ENCODE measurements around the gene PDE2A.

Gene PDE2A

GRCh38 chr11:72682238-72682857, 8.1 kb upstream of the PDE2A start:
- Histone ChIP-seq H3K36me3 (ENCODE audit: control insufficient read depth, insufficient read depth, low read length) (peaks cover 14% of the 10 kb centered on the region), H3K9ac (ENCODE audit: low read length) (no peak overlapping the region), H3K27ac (ENCODE audit: low read depth, low read length) (no peak overlapping the region), H3K4me3 (ENCODE audit: low read depth, low read length) (no peak overlapping the region), H3K9me3 (ENCODE audit: control insufficient read depth, insufficient read depth, low read depth, low read length) (no peaks in the 10 kb centered on the region), H3K4me1 (ENCODE audit: control insufficient read depth, insufficient read depth, low read length) (peaks cover 16% of the 10 kb centered on the region; the same call in 1 of the 2 replicates), H3K27me3 (ENCODE audit: control insufficient read depth, insufficient read depth, low read length) (peaks cover 36% of the 10 kb centered on the region)

- no peak overlapping the region for H3K4me3 ChIP-seq (ENCODE audit: low read depth, low read length)
- H3K4me1 ChIP-seq (ENCODE audit: control insufficient read depth, insufficient read depth, low read length): peaks cover 17% of the 10 kb centered on the region; the same call in 1 of the 2 replicates
- H3K27me3 ChIP-seq (ENCODE audit: control insufficient read depth, insufficient read depth, low read length): peaks cover 44% of the 10 kb centered on the region
- H3K9me3 ChIP-seq (ENCODE audit: control insufficient read depth, insufficient read depth, low read depth, low read length): no peaks in the 10 kb centered on the region
- H3K36me3 ChIP-seq (ENCODE audit: control insufficient read depth, insufficient read depth, low read length): peaks cover 6% of the 10 kb centered on the region
- no peak overlapping the region for H3K27ac ChIP-seq (ENCODE audit: low read depth, low read length)
- H3K9ac ChIP-seq (ENCODE audit: low read length): no peak overlapping the region
Measured at GRCh38 chr11:72681226-72682153, 7.3 kb upstream of the PDE2A start.

DNA sequence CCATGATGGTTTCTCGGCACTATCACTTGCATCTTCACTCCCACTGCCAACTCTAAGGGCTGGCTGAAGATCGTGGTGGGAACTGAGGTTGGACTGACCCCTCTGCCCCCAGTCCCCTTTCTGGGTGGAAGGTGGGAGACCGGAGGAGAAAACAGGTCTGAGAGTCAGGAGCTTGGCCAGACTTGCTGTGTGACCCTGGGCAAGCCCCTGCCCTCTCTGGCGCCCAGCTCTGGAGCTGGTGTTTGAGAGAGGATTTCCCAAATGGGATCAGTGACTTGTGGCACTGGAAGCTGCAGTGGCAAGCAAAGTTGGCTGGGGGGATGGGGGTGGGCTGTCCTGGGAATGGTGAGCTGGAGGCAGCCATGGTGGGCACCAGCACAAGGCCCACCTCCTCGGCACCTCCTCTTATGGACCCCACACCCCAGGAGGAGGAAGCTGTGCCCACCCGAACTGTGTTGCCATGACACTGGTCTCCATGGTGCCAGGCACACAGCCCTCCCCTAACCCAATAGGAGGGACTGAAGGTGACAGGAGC, 6.5 kb upstream of the PDE2A start:
- Histone ChIP-seq H3K4me3 (ENCODE audit: low read depth, low read length) (no peak overlapping the region), H3K27me3 (ENCODE audit: control insufficient read depth, insufficient read depth, low read length) (peaks cover 52% of the 10 kb centered on the region)

DNA sequence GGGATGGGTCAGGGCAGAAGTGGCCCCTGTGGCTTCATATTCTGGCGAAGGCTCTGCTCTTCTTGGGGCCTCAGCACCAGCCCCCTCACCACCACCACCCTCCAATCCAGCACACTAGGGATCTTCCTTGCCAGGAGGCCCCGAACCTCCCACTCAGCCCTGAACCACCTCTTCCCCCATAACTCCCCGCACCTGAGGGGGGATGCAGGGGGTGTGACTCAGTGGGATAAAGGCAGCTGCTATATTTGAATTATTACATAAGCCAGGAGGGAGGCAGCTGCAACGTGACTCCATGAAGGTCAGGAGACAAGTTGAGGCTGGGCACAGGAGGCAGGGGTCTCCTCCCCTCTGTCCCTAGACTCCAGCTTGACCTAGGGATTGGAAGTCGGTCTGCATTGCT, 5.6 kb upstream of the PDE2A start:
- Histone ChIP-seq H3K27me3 (ENCODE audit: control insufficient read depth, insufficient read depth, low read length) (peaks cover 60% of the 10 kb centered on the region), H3K9me3 (ENCODE audit: control insufficient read depth, insufficient read depth, low read depth, low read length) (no peaks in the 10 kb centered on the region), H3K4me3 (ENCODE audit: low read depth, low read length) (no peak overlapping the region), H3K36me3 (ENCODE audit: control insufficient read depth, insufficient read depth, low read length) (peaks cover 3% of the 10 kb centered on the region), H3K4me1 (ENCODE audit: control insufficient read depth, insufficient read depth, low read length) (peaks cover 21% of the 10 kb centered on the region; the same call in 1 of the 2 replicates), H3K27ac (ENCODE audit: low read depth, low read length) (no peak overlapping the region), H3K9ac (ENCODE audit: low read length) (no peak overlapping the region)

More for the DNA sequence above, 6.5 kb upstream of the PDE2A start:
- no peak overlapping the region for H3K9ac ChIP-seq (ENCODE audit: low read length)
- H3K4me1 ChIP-seq (ENCODE audit: control insufficient read depth, insufficient read depth, low read length): peaks cover 21% of the 10 kb centered on the region; the same call in 1 of the 2 replicates
- peaks cover 3% of the 10 kb centered on the region for H3K36me3 ChIP-seq (ENCODE audit: control insufficient read depth, insufficient read depth, low read length)
- H3K27ac ChIP-seq (ENCODE audit: low read depth, low read length): no peak overlapping the region
- H3K9me3 ChIP-seq (ENCODE audit: control insufficient read depth, insufficient read depth, low read depth, low read length): no peaks in the 10 kb centered on the region

- Histone ChIP-seq H3K9ac (ENCODE audit: low read length) (no peak overlapping the region), H3K9me3 (ENCODE audit: control insufficient read depth, insufficient read depth, low read depth, low read length) (no peaks in the 10 kb centered on the region), H3K36me3 (ENCODE audit: control insufficient read depth, insufficient read depth, low read length) (peaks cover 2% of the 10 kb centered on the region), H3K27ac (ENCODE audit: low read depth, low read length) (no peak overlapping the region), H3K27me3 (ENCODE audit: control insufficient read depth, insufficient read depth, low read length) (peaks cover 74% of the 10 kb centered on the region), H3K4me3 (ENCODE audit: low read depth, low read length) (no peak overlapping the region), H3K4me1 (ENCODE audit: control insufficient read depth, insufficient read depth, low read length) (peaks cover 25% of the 10 kb centered on the region)
Measured at GRCh38 chr11:72678524-72678923, 4.3 kb upstream of the PDE2A start.

DNA sequence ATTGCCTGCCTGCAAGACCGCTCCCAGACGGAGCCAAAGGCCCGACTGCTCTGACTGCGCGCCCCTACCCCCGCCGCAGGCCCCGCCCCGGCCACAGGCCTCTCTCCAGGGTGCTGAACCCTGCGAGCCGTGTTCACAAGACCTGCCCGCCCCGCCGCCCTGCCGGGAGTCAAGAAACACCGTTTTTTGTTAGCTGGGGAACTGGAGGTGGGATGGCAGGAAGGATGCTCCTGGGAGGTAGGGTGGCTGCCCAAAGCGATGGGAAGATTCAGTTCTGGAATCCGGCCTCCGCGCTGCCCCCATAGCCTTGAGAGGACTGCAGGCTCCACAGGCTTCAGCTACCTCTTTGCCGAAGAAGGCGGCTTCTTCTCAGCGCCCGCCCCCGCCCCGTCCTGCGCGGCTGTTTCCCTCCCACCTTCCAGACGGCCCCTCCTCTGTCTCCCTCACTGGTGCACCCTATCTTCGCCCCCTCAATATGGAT, 2.7 kb upstream of the PDE2A start:
- H3K4me1 ChIP-seq (ENCODE audit: control insufficient read depth, insufficient read depth, low read length): peaks cover 25% of the 10 kb centered on the region
- H3K27me3 ChIP-seq (ENCODE audit: control insufficient read depth, insufficient read depth, low read length): peaks cover 89% of the 10 kb centered on the region
- no peak overlapping the region; the same call in 1 of the 2 replicates for H3K4me3 ChIP-seq (ENCODE audit: low read depth, low read length)
- H3K9ac ChIP-seq (ENCODE audit: low read length): no peak overlapping the region
- no peak overlapping the region for H3K27ac ChIP-seq (ENCODE audit: low read depth, low read length)
- no peaks in the 10 kb centered on the region for H3K9me3 ChIP-seq (ENCODE audit: control insufficient read depth, insufficient read depth, low read depth, low read length)
- no peaks in the 10 kb centered on the region for H3K36me3 ChIP-seq (ENCODE audit: control insufficient read depth, insufficient read depth, low read length)

GRCh38 chr11:72675221-72675620, 999 bp upstream of the PDE2A start:
- Histone ChIP-seq H3K4me1 (ENCODE audit: control insufficient read depth, insufficient read depth, low read length) (peaks cover 16% of the 10 kb centered on the region), H3K4me3 (ENCODE audit: low read depth, low read length) (no peak overlapping the region), H3K9ac (ENCODE audit: low read length) (no peak overlapping the region), H3K36me3 (ENCODE audit: control insufficient read depth, insufficient read depth, low read length) (no peaks in the 10 kb centered on the region), H3K27ac (ENCODE audit: low read depth, low read length) (no peak overlapping the region), H3K9me3 (ENCODE audit: control insufficient read depth, insufficient read depth, low read depth, low read length) (no peaks in the 10 kb centered on the region), H3K27me3 (ENCODE audit: control insufficient read depth, insufficient read depth, low read length) (peaks cover 94% of the 10 kb centered on the region)

DNA sequence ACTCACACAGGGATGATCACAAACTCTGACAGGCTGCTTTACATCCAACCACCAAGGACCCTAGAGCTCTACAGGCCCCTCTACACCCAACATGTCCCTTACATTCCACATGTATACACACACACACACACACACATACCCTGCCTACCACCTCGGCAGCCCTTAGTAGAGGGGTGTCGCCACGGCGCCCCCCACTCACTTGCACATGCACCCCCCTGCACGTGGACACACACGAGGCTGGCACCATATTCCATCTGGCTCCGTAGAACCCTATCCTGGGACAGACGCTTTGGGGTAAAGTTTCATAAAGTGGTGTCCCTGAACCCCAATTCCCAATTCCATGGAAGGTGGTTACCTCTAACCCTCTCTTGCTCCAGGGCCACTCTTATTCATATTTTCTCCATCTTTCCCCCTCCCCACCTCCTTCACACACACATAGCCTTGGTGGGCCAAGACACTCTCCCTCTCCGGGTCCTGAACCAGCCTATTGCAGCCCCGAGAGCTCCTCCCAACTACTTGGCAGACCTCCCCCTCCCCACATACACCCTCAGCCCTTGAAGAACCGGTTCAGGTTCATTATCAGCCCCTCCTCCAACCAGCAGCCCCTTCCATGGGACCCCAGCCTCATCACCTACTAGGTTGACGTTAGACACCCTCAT, 809 bp downstream of the PDE2A start:
- no peak overlapping the region for H3K9ac ChIP-seq (ENCODE audit: low read length)
- H3K4me3 ChIP-seq (ENCODE audit: low read depth, low read length): peak overlapping the region; percentile 40; the same call in 1 of the 2 replicates
- peaks cover 77% of the 10 kb centered on the region for H3K27me3 ChIP-seq (ENCODE audit: control insufficient read depth, insufficient read depth, low read length)
- peaks cover 20% of the 10 kb centered on the region for H3K4me1 ChIP-seq (ENCODE audit: control insufficient read depth, insufficient read depth, low read length)
- H3K9me3 ChIP-seq (ENCODE audit: control insufficient read depth, insufficient read depth, low read depth, low read length): no peaks in the 10 kb centered on the region
- H3K27ac ChIP-seq (ENCODE audit: low read depth, low read length): no peak overlapping the region
- no peaks in the 10 kb centered on the region for H3K36me3 ChIP-seq (ENCODE audit: control insufficient read depth, insufficient read depth, low read length)

GRCh38 chr11:72672597-72673238, 1.5 kb downstream of the PDE2A start:
- Histone ChIP-seq H3K27ac (ENCODE audit: low read depth, low read length) (no peak overlapping the region), H3K9me3 (ENCODE audit: control insufficient read depth, insufficient read depth, low read depth, low read length) (peaks cover 4% of the 10 kb centered on the region), H3K4me1 (ENCODE audit: control insufficient read depth, insufficient read depth, low read length) (peaks cover 20% of the 10 kb centered on the region), H3K9ac (ENCODE audit: low read length) (no peak overlapping the region), H3K4me3 (ENCODE audit: low read depth, low read length) (no peak overlapping the region), H3K36me3 (ENCODE audit: control insufficient read depth, insufficient read depth, low read length) (no peaks in the 10 kb centered on the region), H3K27me3 (ENCODE audit: control insufficient read depth, insufficient read depth, low read length) (peaks cover 70% of the 10 kb centered on the region)

Data from HUES6 (cell line).